Renal cortical epithelial cell (primary cell): Measurements from ENCODE around the gene CDH4. TPM values are rescaled to one million over a fixed set of nuclear protein-coding genes. Genes with fewer than 3 reads are reported as not detected.

ENCODE experiments used
- DNase-seq: peaks from one replicate; pipeline ENCODE4 v3.0.0-alpha.2; 2011; ENCODE audit warnings: low read depth
- total RNA-seq: library from RNA; depleted of rRNA; stranded (reverse); fragments of >200 nt; gene quantifications from 2 replicates; pipeline ENCODE4 v1.2.3, GENCODE V29; 2014

Gene CDH4
- total RNA-seq, 1 donor from 2014 or later: 6.4 TPM

GRCh38 chr20:61629602-61630390 is 377.7 kb downstream of the CDH4 start:
- no peak for DNase-seq

GRCh38 chr20:61630391-61630650 is 378.3 kb downstream of the CDH4 start:
- DNase-seq: no peak

- DNase-seq: no peak
Observed at GRCh38 chr20:61630816-61631215, 378.8 kb downstream of the CDH4 start.

- no peak for DNase-seq
Observed at GRCh38 chr20:61631751-61632150, 379.7 kb downstream of the CDH4 start.

- no peak for DNase-seq
Observed at GRCh38 chr20:61633004-61633403, 380.9 kb downstream of the CDH4 start.

- no peak for DNase-seq
Observed at GRCh38 chr20:61634376-61635145, 382.5 kb downstream of the CDH4 start.

GRCh38 chr20:61635721-61636455 is 383.8 kb downstream of the CDH4 start:
- DNase-seq: no peak

- DNase-seq: no peak
Observed at GRCh38 chr20:61636531-61637116, 384.6 kb downstream of the CDH4 start.

- peak; percentile 9 for DNase-seq
Observed at GRCh38 chr20:61638802-61639585, 386.9 kb downstream of the CDH4 start.

GRCh38 chr20:61640131-61640870 is 388.2 kb downstream of the CDH4 start:
- no peak for DNase-seq

- no peak for DNase-seq
Observed at GRCh38 chr20:61640871-61641245, 388.8 kb downstream of the CDH4 start.

GRCh38 chr20:61643656-61644377 is 391.8 kb downstream of the CDH4 start:
- no peak for DNase-seq

- no peak for DNase-seq
Observed at GRCh38 chr20:61644378-61645076, 392.5 kb downstream of the CDH4 start.

GRCh38 chr20:61645732-61646131 is 393.7 kb downstream of the CDH4 start:
- no peak for DNase-seq

- DNase-seq: no peak
Observed at GRCh38 chr20:61646453-61646852, 394.4 kb downstream of the CDH4 start.

GRCh38 chr20:61646986-61647385 is 394.9 kb downstream of the CDH4 start:
- no peak for DNase-seq

GRCh38 chr20:61647702-61648101 is 395.6 kb downstream of the CDH4 start:
- DNase-seq: no peak

GRCh38 chr20:61649105-61649859 is 397.2 kb downstream of the CDH4 start:
- no peak for DNase-seq

- no peak for DNase-seq
Observed at GRCh38 chr20:61649860-61650162, 397.8 kb downstream of the CDH4 start.
